Measurements from ENCODE around the gene DARS1.

DNA sequence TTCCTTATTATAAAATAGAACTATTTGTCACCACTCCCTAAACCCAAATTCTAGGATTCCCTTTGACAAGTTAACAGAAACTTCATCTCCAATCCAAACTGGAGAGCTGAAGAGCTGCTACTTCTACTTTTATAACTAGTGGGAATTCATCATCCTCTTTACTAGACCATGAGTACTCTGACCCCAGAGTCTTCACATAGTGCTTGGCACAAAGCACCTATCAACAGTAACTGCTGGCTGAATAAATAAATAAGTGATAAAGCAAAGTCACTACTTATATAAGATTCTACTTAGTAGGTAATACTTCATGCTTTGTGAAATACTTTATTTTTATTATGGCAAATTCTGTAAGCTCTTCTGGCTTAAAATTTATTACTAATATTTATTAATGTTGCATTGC lies 49.5 kb downstream of the DARS1 start:
- no peak for TF ChIP-seq EZH2 (IDR thresholded peaks at IDR 0.05; ENCODE audit: low read depth)
- TF ChIP-seq, protein P1, sequence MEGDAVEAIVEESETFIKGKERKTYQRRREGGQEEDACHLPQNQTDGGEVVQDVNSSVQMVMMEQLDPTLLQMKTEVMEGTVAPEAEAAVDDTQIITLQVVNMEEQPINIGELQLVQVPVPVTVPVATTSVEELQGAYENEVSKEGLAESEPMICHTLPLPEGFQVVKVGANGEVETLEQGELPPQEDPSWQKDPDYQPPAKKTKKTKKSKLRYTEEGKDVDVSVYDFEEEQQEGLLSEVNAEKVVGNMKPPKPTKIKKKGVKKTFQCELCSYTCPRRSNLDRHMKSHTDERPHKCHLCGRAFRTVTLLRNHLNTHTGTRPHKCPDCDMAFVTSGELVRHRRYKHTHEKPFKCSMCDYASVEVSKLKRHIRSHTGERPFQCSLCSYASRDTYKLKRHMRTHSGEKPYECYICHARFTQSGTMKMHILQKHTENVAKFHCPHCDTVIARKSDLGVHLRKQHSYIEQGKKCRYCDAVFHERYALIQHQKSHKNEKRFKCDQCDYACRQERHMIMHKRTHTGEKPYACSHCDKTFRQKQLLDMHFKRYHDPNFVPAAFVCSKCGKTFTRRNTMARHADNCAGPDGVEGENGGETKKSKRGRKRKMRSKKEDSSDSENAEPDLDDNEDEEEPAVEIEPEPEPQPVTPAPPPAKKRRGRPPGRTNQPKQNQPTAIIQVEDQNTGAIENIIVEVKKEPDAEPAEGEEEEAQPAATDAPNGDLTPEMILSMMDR (conservative IDR thresholded peaks at IDR 0.05) = no peak

All from PC-9 (cell line).